NCI-H2227 (cell line): ENCODE data around the gene MCM6.
"Not testable (repeated sequence)": the region's sequence is repeated elsewhere in the genome, so short reads cannot be mapped to it uniquely, and the experiment has no call there.

Experiments used
- DNase-seq: peaks from one replicate; lab custom pipeline; 2025; ENCODE audit not compliant: unreplicated experiment; lab: John Stamatoyannopoulos, UW

MCM6 gene

GRCh38 chr2:135821190-135821589 is 55.1 kb downstream of the MCM6 start:
- DNase-seq: no peak

GRCh38 chr2:135820003-135820618 is 56.1 kb downstream of the MCM6 start:
- no peak for DNase-seq

DNA sequence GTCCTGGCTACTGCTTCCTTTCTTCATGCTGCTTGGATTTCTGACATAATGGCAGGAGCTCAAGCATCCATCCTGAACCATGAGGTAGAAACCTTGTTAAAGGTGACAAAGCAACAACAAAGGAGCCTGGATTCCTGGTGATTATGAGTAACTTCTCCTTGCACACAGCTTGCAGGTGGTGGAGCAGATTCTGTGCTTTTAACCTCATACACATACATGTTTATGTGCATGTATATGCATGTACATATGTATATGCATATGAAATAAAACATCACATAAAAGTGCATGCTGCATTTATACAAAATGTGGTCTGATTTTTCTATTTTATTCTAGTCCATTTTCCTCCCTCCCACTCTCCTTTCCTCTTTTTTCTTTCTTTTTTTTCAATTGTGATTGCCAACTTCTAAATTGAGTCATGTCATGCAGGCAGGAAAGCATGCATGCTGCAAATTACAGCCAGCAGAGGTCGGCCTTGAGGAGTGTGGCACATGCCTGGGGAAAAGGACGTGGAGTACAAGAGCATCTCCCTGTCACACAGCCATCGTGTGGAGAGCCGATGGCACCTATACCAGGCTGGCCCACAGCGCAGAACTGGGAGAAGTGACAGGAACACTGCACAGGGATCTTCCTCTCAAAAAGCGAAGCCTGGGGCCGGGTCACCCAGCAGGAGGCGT is 57.2 kb downstream of the MCM6 start:
- no peak for DNase-seq

DNA sequence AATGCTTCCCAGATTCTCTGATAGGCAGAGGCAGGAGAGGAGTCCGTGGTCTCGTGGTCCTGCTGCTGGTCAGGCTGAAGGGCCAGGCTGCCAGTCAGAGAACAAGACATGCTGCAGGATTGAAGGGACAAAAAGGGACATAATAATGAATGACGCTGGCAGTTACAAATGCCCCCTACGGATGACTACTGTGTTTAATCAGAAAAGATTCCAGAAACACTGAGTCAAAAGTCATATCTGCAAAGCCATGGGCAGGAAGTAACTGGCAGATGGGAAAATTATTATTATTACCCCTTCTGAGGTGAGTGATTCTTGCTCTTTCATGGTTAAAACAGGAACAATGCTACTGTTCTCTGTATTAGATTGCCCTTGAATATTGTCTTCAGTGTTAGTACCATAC is 58.3 kb downstream of the MCM6 start:
- DNase-seq: no peak

DNA sequence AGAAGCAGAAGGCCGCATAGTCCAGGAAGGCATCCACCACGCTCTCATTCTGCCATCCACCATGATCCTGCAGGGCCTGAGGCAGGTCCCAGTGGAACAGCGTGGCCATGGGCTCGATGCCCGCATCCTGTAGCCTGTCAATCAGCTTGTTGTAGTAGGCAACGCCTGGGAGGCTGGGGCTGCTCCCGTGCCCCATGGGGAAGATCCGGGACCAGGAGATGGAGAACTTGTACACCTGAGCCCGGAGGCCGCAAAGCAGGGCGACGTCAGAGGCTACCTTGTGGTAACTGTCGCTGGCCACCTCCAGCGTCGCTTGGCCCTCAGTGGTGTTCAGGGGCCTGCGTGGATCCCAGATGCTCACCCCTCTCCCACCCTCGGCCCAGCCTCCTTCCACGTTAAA is 58.8 kb downstream of the MCM6 start:
- no peak for DNase-seq

DNA sequence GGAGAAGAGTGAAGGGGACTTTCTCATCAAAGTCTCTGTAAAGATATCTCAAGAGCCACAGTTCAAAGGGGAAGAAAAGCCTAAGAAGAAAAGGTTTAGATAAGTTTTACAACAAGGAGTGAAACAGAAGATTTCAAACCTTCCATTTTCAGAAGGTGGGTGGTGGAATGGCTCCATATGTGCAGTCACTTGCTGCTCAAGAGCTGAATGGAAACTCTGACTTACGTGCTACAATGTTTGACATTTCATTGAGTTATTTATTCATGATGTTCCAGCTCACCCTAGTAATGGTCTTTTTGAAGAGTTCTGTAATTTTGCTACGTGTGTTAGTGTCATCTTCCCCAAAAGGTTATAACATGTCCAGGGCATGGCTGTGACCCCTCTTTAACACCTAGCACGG is 61.0 kb downstream of the MCM6 start:
- no peak for DNase-seq

DNA sequence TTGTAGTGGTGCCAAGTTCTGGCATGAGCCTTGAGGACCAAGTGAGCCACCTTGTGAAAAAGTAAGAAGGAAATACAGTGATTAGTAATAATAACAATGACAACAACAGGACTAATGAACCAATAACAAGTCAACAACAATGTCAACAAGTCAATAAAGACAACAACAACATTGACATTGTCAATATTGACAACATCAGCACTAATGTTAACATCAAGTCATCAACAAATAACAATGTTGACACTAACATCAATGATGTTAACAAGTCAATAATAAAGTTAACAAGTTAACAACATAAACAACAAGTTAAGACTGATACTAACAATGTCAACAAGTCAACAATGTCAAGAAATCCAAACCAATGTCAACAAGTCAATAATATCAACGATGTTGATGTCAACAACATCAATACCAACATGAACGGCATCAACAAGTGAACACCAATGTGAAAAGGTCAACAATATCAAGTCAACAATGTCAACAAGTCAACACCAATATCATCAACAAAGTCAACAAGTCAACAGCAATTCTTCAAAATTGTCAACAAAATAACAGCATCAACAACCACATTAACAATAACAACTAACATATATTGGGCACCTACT is 63.2 kb downstream of the MCM6 start:
- no peak for DNase-seq

GRCh38 chr2:135807874-135808273 is 68.4 kb downstream of the MCM6 start:
- not testable (repeated sequence) for DNase-seq

DNA sequence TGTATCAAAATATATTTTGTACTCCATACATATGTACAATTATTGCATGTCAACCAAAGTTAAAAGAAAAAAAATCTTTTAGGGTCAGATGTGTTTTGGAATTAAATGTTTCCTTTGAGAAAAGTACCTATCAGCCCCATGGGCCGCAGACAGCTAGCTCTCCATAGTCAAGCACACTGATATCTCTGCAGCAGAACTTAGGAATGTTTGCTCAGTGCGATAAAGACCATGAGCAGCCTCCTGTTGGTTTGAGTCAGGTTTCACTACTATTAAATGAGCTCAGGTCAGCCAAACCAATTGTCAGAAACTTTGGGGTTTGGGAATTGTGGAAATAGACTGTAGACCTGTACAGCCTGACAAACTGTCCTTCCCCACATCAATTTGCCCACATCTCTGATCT is 73.0 kb downstream of the MCM6 start:
- no peak for DNase-seq

- no peak for DNase-seq
Observed at GRCh38 chr2:135802350-135802749, 73.9 kb downstream of the MCM6 start.

DNA sequence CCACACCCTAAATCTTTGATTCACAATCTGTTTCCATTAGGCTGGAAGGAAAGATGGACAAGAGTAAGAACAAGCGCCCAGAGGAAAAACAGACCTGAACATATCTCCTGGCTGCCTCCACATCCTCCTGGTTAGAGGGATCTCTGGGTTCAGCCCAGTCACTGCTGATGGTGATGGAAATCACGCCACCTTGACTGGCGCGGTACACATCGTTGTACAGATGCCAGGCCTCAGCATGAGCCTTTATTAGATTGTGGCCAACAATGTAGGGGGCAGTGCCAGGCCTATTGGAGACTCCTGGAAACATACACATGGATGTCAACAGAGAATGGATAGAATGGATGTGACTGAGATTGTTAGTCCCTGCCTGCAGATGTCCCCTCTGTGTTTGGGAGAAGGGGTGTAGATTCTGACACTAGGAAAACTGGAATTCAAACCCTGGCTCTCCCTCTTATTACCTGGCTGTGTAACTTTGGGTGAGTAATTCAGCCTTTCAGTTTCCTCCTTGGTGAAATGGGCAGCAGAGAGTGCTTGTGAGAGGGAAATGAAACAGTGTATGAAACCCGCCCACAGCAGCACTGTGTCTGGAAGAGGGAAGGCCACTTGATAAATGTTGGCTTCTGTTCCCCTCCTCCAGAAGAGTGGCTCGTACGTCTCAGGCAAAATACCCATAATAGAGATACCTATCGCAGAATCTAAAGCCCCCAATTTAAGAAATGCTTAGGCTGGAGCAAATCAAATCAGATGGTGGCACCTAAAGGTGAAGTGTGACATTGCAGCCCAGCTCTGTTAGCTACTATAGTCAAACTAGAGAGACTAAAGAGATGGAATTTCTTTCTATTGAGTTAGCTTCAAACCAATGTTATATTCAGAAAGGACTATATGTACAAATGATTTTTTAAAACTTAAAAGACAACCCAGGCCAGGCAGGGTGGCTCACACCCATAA is 75.5 kb downstream of the MCM6 start:
- no peak for DNase-seq

DNA sequence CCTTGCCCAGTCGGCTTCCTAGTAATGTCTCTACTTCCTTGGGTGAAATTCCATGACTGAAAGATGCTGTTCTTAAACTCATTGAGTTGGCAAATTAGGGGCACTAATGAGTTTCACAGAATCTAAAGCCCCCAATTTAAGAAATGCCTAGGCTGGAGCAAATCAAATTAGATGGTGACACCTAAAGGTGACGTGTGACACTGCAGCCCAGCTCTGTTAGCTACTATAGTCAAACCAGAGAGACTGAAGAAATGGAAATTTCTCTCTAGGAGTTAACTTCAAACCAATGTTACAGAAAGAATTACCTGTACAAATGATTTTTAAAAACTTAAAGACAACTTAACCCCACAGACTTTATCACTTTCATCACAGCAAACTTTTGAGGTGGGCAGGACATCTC is 76.5 kb downstream of the MCM6 start:
- no peak for DNase-seq

GRCh38 chr2:135798762-135799161 is 77.5 kb downstream of the MCM6 start:
- DNase-seq: no peak

DNA sequence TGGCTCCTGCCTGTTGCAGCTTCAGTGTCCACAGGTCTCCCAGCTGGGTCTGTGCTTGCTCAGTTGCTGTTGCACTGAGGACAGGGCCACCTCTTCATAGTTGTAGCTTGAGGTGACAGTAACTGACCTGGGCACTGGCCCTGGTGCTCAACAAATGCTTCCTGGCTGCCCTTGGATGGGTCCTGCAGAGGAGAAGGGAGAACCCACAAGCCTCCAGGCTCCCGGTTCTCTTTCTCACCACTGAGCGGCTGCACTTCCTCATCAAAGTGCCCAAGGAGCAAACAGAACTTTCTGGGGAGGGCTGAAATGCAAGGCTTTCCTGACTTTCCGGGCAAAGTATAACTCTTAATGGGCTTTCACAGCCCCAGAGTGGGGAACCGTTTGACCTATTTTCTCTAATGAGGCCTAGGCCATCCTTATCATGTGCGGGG is 78.0 kb downstream of the MCM6 start:
- no peak for DNase-seq

- peak; percentile 85 for DNase-seq
Observed at GRCh38 chr2:135797497-135798274, 78.6 kb downstream of the MCM6 start.

DNA sequence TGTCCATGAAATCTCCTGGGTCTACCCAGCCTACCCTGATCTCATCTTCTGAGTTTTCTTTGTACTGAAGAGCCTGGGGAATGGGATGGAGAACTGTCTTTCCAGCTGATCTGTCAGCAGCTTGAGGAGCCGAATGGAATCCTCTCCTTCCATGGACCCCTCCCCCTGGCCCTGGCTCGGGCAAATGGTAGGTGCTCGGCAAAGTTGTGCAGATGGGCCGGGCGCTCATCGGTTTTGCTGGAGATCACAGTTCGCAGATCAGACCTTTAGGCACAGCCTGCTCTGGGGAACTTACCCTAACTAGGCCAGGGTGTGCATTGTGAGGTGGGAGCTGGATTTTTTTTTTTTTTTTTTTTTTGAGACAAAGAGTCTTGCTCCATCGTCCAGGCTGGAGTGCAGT is 79.6 kb downstream of the MCM6 start:
- no peak for DNase-seq

DNA sequence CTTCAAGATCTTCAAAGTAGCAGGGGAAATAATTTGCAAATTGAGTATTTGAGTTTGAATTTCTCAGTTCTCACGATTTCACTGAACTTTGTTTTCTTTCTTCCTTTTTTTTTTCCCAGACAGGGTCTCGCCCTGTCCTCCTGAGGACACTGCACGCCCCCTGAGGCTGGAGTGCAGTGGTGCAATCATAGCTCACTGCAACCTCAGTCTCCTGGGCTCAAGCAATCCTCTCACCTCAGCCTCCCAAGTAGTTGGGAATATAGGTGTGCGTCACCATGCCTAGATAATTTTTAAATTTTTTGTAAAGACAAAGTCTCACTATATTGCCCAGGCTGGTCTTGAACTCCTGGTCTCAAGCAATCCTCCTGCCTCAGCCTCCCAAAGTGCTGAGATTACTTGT is 80.6 kb downstream of the MCM6 start:
- DNase-seq: not testable (repeated sequence)

DNA sequence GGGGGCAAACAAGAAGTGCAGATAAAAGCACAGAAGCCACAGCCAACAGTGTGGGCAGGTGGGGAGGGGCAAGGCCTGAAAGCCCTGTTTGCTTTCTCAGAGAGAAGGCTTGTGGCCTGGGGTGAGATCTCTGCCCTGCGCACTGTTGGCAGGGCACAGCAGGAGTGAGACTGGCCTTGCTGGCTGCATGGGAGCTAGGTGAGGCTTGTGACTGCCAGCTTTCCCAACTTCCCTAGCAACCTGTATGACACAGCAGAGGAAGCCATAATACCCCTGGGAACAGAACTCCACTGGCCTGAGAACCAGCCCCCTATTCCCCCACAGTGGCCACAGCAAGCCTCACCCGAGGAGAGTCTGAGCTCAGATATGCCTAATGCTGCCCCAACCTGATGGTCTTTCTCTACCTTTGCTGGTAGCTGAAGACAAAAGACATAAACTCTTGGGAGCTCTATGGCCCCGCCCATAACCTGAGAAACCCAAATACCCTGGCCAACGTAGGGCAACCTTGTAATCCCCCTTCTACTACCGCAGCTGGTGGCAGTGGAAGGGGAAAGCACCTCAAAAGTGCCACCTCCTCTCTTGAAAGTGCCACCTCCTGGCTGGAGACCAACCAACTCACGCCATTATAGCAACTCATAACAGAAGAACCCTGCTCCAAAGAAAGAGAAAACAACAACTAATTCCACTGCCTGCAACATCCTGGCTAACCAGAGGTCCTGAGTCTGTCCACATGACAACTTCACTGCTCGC is 83.7 kb downstream of the MCM6 start:
- DNase-seq: no peak

DNA sequence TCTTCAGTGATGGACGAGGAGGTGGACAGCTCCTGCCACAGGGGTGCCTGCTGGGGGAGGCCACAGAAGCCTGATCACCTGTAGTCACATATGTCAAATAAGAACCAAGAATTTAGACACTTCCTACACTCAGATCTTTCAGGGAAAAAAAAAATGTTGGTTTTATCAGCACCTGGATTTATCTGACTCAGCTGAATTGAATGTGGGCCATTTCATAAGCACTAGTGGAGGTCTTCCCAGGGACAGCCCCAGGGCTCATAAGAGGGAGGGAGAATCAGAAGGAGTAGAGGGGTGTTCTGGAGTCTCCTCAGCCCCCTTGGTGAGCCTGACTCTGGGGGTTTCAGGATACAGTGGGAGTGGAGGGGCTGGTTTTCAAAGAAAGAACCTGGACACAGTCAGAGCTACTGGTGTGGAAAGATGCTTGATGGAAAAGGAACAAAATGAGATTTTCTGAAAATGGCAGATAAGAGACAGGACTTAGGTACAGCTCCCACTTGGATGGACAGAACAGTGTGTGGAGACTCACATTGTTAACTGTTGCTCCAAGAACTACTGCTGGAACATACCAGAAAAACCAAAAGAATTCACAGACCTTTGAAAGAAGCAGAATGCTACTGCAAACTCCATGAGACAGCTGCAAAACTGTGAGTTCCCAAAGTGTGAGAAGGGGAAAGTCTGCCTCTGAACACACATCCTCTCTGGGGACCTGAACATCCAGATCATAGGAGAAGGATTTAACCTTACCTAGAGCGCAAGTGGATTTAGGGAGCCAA is 84.6 kb downstream of the MCM6 start:
- no peak for DNase-seq
